ENCODE measurements around the gene SH2B3. TPM values are rescaled to one million over a fixed set of nuclear protein-coding genes. Genes with fewer than 3 reads are reported as not detected.

SH2B3 gene
- total RNA-seq, 1 donor from 2014 or later = 32.3 TPM

- no peak overlapping the region for H3K4me3 ChIP-seq (ENCODE audit: low read depth, low read length)
- H3K27me3 ChIP-seq (ENCODE audit: control insufficient read depth, insufficient read depth, low read length) = no peaks in the 10 kb centered on the region
- no peak for TF ChIP-seq CTCF (IDR thresholded peaks at IDR 0.05; ENCODE audit: insufficient read depth, low read length, poor library complexity, severe bottlenecking)
- peaks cover 3% of the 10 kb centered on the region for H3K36me3 ChIP-seq (ENCODE audit: control insufficient read depth, insufficient read depth, low read length)
- no peak for DNase-seq (ENCODE audit: low read depth)
Observed at GRCh38 chr12:111441107-111441928, 35.6 kb downstream of the SH2B3 start.

GRCh38 chr12:111442301-111443045 is 36.8 kb downstream of the SH2B3 start:
- no peak for DNase-seq (ENCODE audit: low read depth)
- Histone ChIP-seq H3K27me3 (ENCODE audit: control insufficient read depth, insufficient read depth, low read length) (no peaks in the 10 kb centered on the region), H3K4me3 (ENCODE audit: low read depth, low read length) (no peak overlapping the region), H3K36me3 (ENCODE audit: control insufficient read depth, insufficient read depth, low read length) (peaks cover 3% of the 10 kb centered on the region)
- no peak for TF ChIP-seq CTCF (IDR thresholded peaks at IDR 0.05; ENCODE audit: insufficient read depth, low read length, poor library complexity, severe bottlenecking)

- TF ChIP-seq CTCF (IDR thresholded peaks at IDR 0.05; ENCODE audit: insufficient read depth, low read length, poor library complexity, severe bottlenecking) = no peak
- no peak for DNase-seq (ENCODE audit: low read depth)
- Histone ChIP-seq H3K27me3 (ENCODE audit: control insufficient read depth, insufficient read depth, low read length) (no peaks in the 10 kb centered on the region), H3K4me3 (ENCODE audit: low read depth, low read length) (no peak overlapping the region), H3K36me3 (ENCODE audit: control insufficient read depth, insufficient read depth, low read length) (peaks cover 4% of the 10 kb centered on the region)
Observed at GRCh38 chr12:111443086-111443485, 37.4 kb downstream of the SH2B3 start.

- peak; percentile 67 for DNase-seq (ENCODE audit: low read depth)
- Histone ChIP-seq H3K27me3 (ENCODE audit: control insufficient read depth, insufficient read depth, low read length) (no peaks in the 10 kb centered on the region), H3K4me3 (ENCODE audit: low read depth, low read length) (no peak overlapping the region), H3K36me3 (ENCODE audit: control insufficient read depth, insufficient read depth, low read length) (peaks cover 4% of the 10 kb centered on the region)
- TF ChIP-seq CTCF (IDR thresholded peaks at IDR 0.05; ENCODE audit: insufficient read depth, low read length, poor library complexity, severe bottlenecking) = no peak
Observed at GRCh38 chr12:111443586-111443985, 37.9 kb downstream of the SH2B3 start.

- TF ChIP-seq CTCF (IDR thresholded peaks at IDR 0.05; ENCODE audit: insufficient read depth, low read length, poor library complexity, severe bottlenecking) = no peak
- Histone ChIP-seq H3K4me3 (ENCODE audit: low read depth, low read length) (no peak overlapping the region), H3K27me3 (ENCODE audit: control insufficient read depth, insufficient read depth, low read length) (no peaks in the 10 kb centered on the region), H3K36me3 (ENCODE audit: control insufficient read depth, insufficient read depth, low read length) (peaks cover 4% of the 10 kb centered on the region)
- DNase-seq (ENCODE audit: low read depth) = no peak
Observed at GRCh38 chr12:111444314-111444924, 38.7 kb downstream of the SH2B3 start.

Measured in kidney epithelial cell (primary cell).